GM23248 (cell line): ENCODE data around the gene KCNC1.

Source experiments
- EZH2 ChIP-seq: fragments of 200-600 bp; sonication (generic); IDR thresholded peaks from 2 replicates; pipeline ENCODE4 v1.6.1; 2018; ENCODE audit warnings: antibody characterized with exemption, mild to moderate bottlenecking; ENCODE audit not compliant: insufficient read depth, poor library complexity, severe bottlenecking
- EZH2phosphoT487 ChIP-seq: fragments of 200-600 bp; sonication (generic); IDR thresholded peaks from 2 replicates; pipeline ENCODE4 v1.6.1; 2018; ENCODE audit warnings: antibody characterized with exemption, moderate library complexity, mild to moderate bottlenecking, low read depth; ENCODE audit not compliant: insufficient read depth

DNA sequence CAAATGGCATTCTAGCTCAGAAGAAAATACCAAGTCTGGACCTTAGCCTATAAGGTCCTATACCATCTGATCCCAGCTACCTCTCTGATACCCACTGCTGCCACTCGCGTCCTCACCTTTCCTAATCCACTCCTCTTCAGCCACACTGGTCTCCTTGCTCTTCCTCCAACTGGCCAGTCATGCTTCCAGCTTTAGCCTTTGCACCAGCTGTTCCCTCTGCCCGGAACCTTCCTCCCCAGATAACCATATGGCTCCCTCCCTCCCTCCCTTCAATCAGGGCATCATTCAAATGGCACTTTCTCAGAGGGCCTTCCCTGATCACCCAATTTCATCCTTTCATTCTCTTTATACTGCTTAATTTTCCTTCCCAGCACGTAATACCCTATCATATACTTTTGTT, 67.9 kb downstream of the KCNC1 start:
- TF ChIP-seq EZH2: no peak
- no peak for TF ChIP-seq EZH2phosphoT487
